Stomach (tissue), 9 donors: ENCODE measurements around the gene UBR7. TPM values are rescaled to one million over a fixed set of nuclear protein-coding genes. Genes with fewer than 3 reads are reported as not detected.
A peak's percentile ranks its signal among the peaks of the same experiment; 100 is the strongest.

Source experiments
- DNase-seq, 2 donors: peaks; one replicate each; pipeline versions ENCODE4 v3.0.0 to v3.0.0-alpha.2; 2013 to 2019
- H3K27ac ChIP-seq, 5 donors: fragments of 200-600 bp in 4 of 5; sonication (generic) in 4 of 5; one replicate each; pipeline ENCODE4 v1.5.1; 2013 to 2019; ENCODE audit warnings: mild to moderate bottlenecking in 1 of 5, moderate library complexity in 1 of 5
- H3K27me3 ChIP-seq, 3 donors: fragments of 200-600 bp; sonication (generic); one replicate each; pipeline ENCODE4 v1.5.1; 2017 to 2019; ENCODE audit warnings: mixed run types in 1 of 3
- H3K36me3 ChIP-seq, 4 donors: fragments of 200-600 bp; sonication (generic); 1 replicate in 3 of 4; 2 replicates in 1 of 4; pipeline ENCODE4 v1.5.1; 2016 to 2019
- H3K4me1 ChIP-seq, 4 donors: fragments of 200-600 bp; sonication (generic); one replicate each; pipeline ENCODE4 v1.5.1; 2016 to 2019
- H3K4me3 ChIP-seq, 4 donors: fragments of 200-600 bp; sonication (generic) in 3 of 4; one replicate each; pipeline ENCODE4 v1.5.1; 2016 to 2019; ENCODE audit warnings: mild to moderate bottlenecking in 1 of 4
- H3K9me3 ChIP-seq, 4 donors: fragments of 200-600 bp; sonication (generic); one replicate each; pipeline ENCODE4 v1.5.1; 2016 to 2019
- CTCF ChIP-seq, 7 experiments: fragments of 450-650 bp in 4 of 7; fragments of 200-600 bp in 3 of 7; sonication (generic) in 3 of 7; IDR thresholded peaks; one replicate each; pipeline ENCODE4 v1.5.1; 2016 to 2019; ENCODE audit warnings: antibody characterized with exemption in 7 of 7, control low read depth in 2 of 7, mild to moderate bottlenecking in 1 of 7
- EP300 ChIP-seq: sonication (generic); formaldehyde crosslinking; IDR thresholded peaks from one replicate; pipeline ENCODE4 v1.6.1; 2017; ENCODE audit warnings: antibody characterized with exemption
- POLR2A ChIP-seq, 4 donors: fragments of 450-650 bp; IDR thresholded peaks; one replicate each; pipeline ENCODE4 v1.6.1; 2016; ENCODE audit warnings: antibody characterized with exemption in 4 of 4, control low read depth in 2 of 4, mild to moderate bottlenecking in 1 of 4, moderate library complexity in 1 of 4
- POLR2AphosphoS5 ChIP-seq, 3 donors: sonication (generic); formaldehyde crosslinking; IDR thresholded peaks; one replicate each; pipeline ENCODE4 v1.6.1; 2016; ENCODE audit warnings: antibody characterized with exemption in 3 of 3
- WGBS, 5 donors: extraction: QIAGEN DNeasy Blood & Tissue Kit in 3 of 5; methylation state at CpG; one replicate each; pipeline versions ENCODE4 v1.1.5 to v1.1.7; 2013 to 2018; 5-methylcytosine and 5-hydroxymethylcytosine counted together
- intact Hi-C: fragments of 100-400 bp; cut with DNase I; formaldehyde crosslinking; loops from one replicate; pipeline ENCODE4 v1.15.1; 2023; ENCODE audit warnings: low total_unique reads
- polyA plus RNA-seq, 3 donors: library from polyadenylated mRNA; stranded (reverse); fragments of 200-250 nt; gene quantifications; one replicate each; pipeline ENCODE4 v1.2.3, GENCODE V29; 2013
- total RNA-seq, 5 donors: library from RNA; depleted of rRNA; stranded (reverse); fragments of >200 nt; gene quantifications; one replicate each; pipeline versions ENCODE4 v1.1.0 to v1.2.3, GENCODE V29; 2014 to 2016
- donor health status: healthy with polysubstance abuse.
- donor health status: Bipolar disorder and iron deficiency.
- donor health status: healthy.

The UBR7 gene
- total and polyA plus RNA-seq, 8 donors: 8.8 to 124 (median 16.0) TPM

- no peak for DNase-seq
- Histone ChIP-seq H3K9me3 (no peaks in the 10 kb centered on the region), H3K4me3 (no peak overlapping the region), H3K27ac (no peak overlapping the region), H3K27me3 (no peaks in the 10 kb centered on the region), H3K4me1 (no peaks in the 10 kb centered on the region), H3K36me3 (peaks cover 26 to 100% (median 95%) of the 10 kb centered on the region in 4 donors)
- 92 to 96% (median 93%) methylated on average over 7 of the region's 7 CpGs for WGBS, 5 donors
- TF ChIP-seq POLR2A (IDR thresholded peaks at IDR 0.05) (no peak), EP300 (no peak), CTCF (IDR thresholded peaks at IDR 0.05) (no peak), POLR2AphosphoS5 (IDR thresholded peaks at IDR 0.05) (no peak)
- intact Hi-C loops: no loop called here
Observed at GRCh38 chr14:93249128-93249831, 42.2 kb downstream of the UBR7 start.

- Histone ChIP-seq H3K36me3 (peaks cover 0 to 47% (median 33%) of the 10 kb centered on the region in 4 donors), H3K27me3 (no peaks in the 10 kb centered on the region), H3K9me3 (no peaks in the 10 kb centered on the region), H3K4me3 (no peak overlapping the region), H3K27ac (no peak overlapping the region), H3K4me1 (peaks cover 0 to 20% (median 7%) of the 10 kb centered on the region in 4 donors)
- intact Hi-C loops: no loop called here
- no peak for TF ChIP-seq POLR2AphosphoS5 (IDR thresholded peaks at IDR 0.05)
- 36 to 69% (median 42%) methylated on average over 2 of the region's 2 CpGs for WGBS, 5 donors
- peak in 1 of 2 donors; percentile 35 for DNase-seq
Observed at GRCh38 chr14:93262446-93262845, 55.4 kb downstream of the UBR7 start.

- Histone ChIP-seq H3K27ac (no peak overlapping the region), H3K4me1 (peaks cover 0 to 29% (median 11%) of the 10 kb centered on the region in 4 donors), H3K27me3 (no peaks in the 10 kb centered on the region), H3K36me3 (peaks cover 0 to 47% (median 33%) of the 10 kb centered on the region in 4 donors), H3K4me3 (no peak overlapping the region), H3K9me3 (no peaks in the 10 kb centered on the region)
- DNase-seq: no peak
- WGBS, 5 donors: 94 to 100% (median 100%) methylated on average over 1 of the region's 1 CpG
- intact Hi-C loops: no loop called here
- TF ChIP-seq CTCF (IDR thresholded peaks at IDR 0.05) (no peak), POLR2AphosphoS5 (IDR thresholded peaks at IDR 0.05) (no peak), EP300 (no peak), POLR2A (IDR thresholded peaks at IDR 0.05) (no peak)
Observed at GRCh38 chr14:93263416-93263815, 56.4 kb downstream of the UBR7 start.

- Histone ChIP-seq H3K27me3 (no peaks in the 10 kb centered on the region), H3K36me3 (peaks cover 0 to 31% (median 24%) of the 10 kb centered on the region in 4 donors), H3K4me1 (peaks cover 0 to 49% (median 21%) of the 10 kb centered on the region in 4 donors), H3K9me3 (no peaks in the 10 kb centered on the region), H3K27ac (no peak overlapping the region), H3K4me3 (no peak overlapping the region)
- 76 to 88% (median 80%) methylated on average over 6 of the region's 6 CpGs for WGBS, 5 donors
- TF ChIP-seq POLR2AphosphoS5 (IDR thresholded peaks at IDR 0.05): no peak
- TF ChIP-seq EP300: no peak
- no peak for TF ChIP-seq POLR2A (IDR thresholded peaks at IDR 0.05)
- TF ChIP-seq CTCF (IDR thresholded peaks at IDR 0.05): no peak
- intact Hi-C loops: no loop called here
- no peak for DNase-seq
Observed at GRCh38 chr14:93266127-93266526, 59.1 kb downstream of the UBR7 start.

GRCh38 chr14:93267149-93267711, 60.2 kb downstream of the UBR7 start:
- WGBS, 5 donors: 32 to 65% (median 61%) methylated on average over 3 of the region's 3 CpGs
- Histone ChIP-seq H3K27me3 (no peaks in the 10 kb centered on the region), H3K27ac (no peak overlapping the region), H3K4me3 (no peak overlapping the region), H3K9me3 (no peaks in the 10 kb centered on the region), H3K36me3 (peaks cover 0 to 24% (median 15%) of the 10 kb centered on the region in 4 donors), H3K4me1 (peaks cover 0 to 56% (median 23%) of the 10 kb centered on the region in 4 donors)
- intact Hi-C loops: no loop called here
- TF ChIP-seq POLR2A (IDR thresholded peaks at IDR 0.05) (no peak), CTCF (IDR thresholded peaks at IDR 0.05) (no peak), POLR2AphosphoS5 (IDR thresholded peaks at IDR 0.05) (no peak), EP300 (no peak)
- DNase-seq: no peak
